Measurements from ENCODE around the gene ADGB. TPM values are rescaled to one million over a fixed set of nuclear protein-coding genes. Genes with fewer than 3 reads are reported as not detected.

Gene ADGB
- polyA plus RNA-seq, 1 donor = 0.06 TPM

DNA sequence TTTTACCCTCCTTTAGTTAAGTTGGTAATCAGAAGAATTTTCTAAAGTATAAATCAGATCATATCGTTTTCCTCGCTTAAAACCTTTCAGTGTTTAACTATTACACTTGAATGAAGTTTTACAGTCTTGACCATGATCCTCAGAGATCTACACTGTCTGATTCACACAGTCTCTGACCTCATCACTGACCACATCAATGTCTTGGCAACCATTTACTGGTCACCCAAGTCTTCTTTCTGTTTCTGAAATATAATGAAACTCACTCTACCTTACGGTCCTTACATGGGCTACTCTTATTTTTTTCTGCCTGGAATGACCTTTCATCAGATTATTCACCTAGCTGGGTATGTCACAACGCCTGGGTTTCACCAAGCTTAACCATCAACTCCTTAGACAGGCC lies 71.4 kb downstream of the ADGB start:
- Histone ChIP-seq H3K4me1 (ENCODE audit: control insufficient read depth, insufficient read depth, low read length) (no peaks in the 10 kb centered on the region), H3K36me3 (ENCODE audit: control insufficient read depth, insufficient read depth, low read length) (no peaks in the 10 kb centered on the region), H3K9me3 (ENCODE audit: control insufficient read depth, low read depth, low read length) (no peaks in the 10 kb centered on the region), H3K27ac (ENCODE audit: low read length) (no peak overlapping the region), H3K4me3 (ENCODE audit: low read length) (no peak overlapping the region), H3K27me3 (ENCODE audit: control insufficient read depth, insufficient read depth, low read length) (no peaks in the 10 kb centered on the region)
- DNase-seq = no peak
- 100% methylated on average over 3 of the region's 4 CpGs for WGBS (ENCODE audit: insufficient coverage, low lambda C conversion rate)

DNA sequence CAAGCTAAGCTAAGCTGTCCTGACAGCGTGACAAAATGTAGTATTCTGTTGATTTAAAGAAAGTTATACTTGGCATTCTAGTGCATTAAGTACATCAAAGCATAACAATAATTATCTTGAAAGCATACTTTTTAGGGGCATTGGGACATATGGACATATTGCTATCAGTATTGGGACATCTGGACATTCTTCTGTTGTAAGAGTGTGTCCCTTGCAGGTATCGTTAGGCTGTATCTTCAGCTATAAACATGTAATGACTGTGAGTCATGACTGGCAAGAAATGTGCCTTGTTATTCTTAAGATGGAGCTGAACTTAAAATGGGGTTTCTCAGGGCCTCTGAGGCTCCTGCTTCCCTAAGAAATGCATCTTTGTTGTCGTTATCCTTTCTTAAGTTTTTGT lies 74.3 kb downstream of the ADGB start:
- DNase-seq = no peak
- Histone ChIP-seq H3K4me1 (ENCODE audit: control insufficient read depth, insufficient read depth, low read length) (no peaks in the 10 kb centered on the region), H3K36me3 (ENCODE audit: control insufficient read depth, insufficient read depth, low read length) (no peaks in the 10 kb centered on the region)

DNA sequence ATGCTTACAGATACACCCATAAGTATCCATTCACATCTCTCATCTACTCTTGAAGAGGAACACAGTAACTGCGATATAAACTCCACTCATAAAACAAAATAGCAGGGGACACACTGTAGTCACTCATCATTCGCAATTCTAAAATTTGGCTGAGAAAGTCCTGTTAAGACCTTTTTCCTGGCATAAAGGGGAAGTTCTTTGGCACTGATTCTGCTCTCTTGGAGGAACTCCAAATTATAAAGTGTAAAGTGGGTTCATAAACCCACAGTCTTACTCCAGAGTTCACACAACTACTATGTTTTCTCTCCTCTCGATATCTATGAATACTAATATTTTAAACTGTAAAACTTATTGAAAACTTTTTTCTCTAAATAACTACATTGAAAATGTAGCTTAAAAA lies 80.6 kb downstream of the ADGB start:
- Histone ChIP-seq H3K27ac (ENCODE audit: low read length) (no peak overlapping the region), H3K36me3 (ENCODE audit: control insufficient read depth, insufficient read depth, low read length) (no peaks in the 10 kb centered on the region), H3K9me3 (ENCODE audit: control insufficient read depth, low read depth, low read length) (no peaks in the 10 kb centered on the region), H3K4me1 (ENCODE audit: control insufficient read depth, insufficient read depth, low read length) (no peaks in the 10 kb centered on the region), H3K27me3 (ENCODE audit: control insufficient read depth, insufficient read depth, low read length) (no peaks in the 10 kb centered on the region), H3K4me3 (ENCODE audit: low read length) (no peak overlapping the region)
- WGBS (ENCODE audit: insufficient coverage, low lambda C conversion rate) = 100% methylated on average over 1 of the region's 3 CpGs
- DNase-seq = no peak

More for the DNA sequence above, 74.3 kb downstream of the ADGB start:
- H3K4me3 ChIP-seq (ENCODE audit: low read length) = no peak overlapping the region
- no peaks in the 10 kb centered on the region for H3K27me3 ChIP-seq (ENCODE audit: control insufficient read depth, insufficient read depth, low read length)
- H3K9me3 ChIP-seq (ENCODE audit: control insufficient read depth, low read depth, low read length) = no peaks in the 10 kb centered on the region
- no peak overlapping the region for H3K27ac ChIP-seq (ENCODE audit: low read length)
- no CpG with 5 or more reads among the region's 3 CpGs for WGBS (ENCODE audit: insufficient coverage, low lambda C conversion rate)

DNA sequence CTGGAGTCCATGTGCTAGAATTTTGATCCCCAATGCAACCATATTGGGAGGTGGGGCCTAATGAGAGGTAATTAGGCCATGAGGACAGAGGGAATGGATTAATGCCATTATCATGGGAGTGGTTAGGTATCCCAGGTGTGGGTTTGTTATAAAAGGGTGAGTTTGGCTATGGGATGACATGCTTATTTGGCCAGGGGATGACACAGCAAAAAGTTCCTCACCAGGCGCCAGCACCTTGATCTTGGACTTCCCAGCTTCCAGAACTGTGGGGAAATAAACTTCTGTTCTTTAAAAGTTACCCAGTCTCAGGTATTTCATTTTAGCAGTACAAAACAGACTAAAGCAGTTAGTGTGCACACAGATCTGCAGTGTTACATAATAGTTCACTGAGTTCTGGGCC lies 84.1 kb downstream of the ADGB start:
- no CpG with 5 or more reads among the region's 1 CpG for WGBS (ENCODE audit: insufficient coverage, low lambda C conversion rate)
- H3K36me3 ChIP-seq (ENCODE audit: control insufficient read depth, insufficient read depth, low read length) = no peaks in the 10 kb centered on the region

DNA sequence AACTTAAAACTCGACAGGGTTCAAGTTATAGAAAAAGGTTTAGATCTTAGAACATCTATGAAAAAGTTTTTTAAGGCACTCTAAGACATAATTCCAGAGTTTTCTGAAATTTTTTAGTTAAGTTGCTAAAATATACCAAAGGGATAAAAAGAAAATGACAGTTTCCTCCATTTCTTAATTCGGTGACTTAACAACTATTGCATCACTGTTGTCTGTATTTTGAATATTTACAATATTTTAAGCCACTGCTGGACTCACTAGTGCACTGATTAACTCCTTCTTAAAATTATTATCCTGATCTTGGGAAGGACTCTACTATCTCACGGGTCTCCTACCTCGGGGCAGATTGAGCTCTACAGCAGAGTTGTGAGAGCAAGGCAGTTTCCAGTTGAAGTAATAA lies 91.0 kb downstream of the ADGB start:
- 100% methylated on average over 2 of the region's 4 CpGs for WGBS (ENCODE audit: insufficient coverage, low lambda C conversion rate)
- H3K4me1 ChIP-seq (ENCODE audit: control insufficient read depth, insufficient read depth, low read length) = no peaks in the 10 kb centered on the region
- H3K27ac ChIP-seq (ENCODE audit: low read length) = no peak overlapping the region
- no peak overlapping the region for H3K4me3 ChIP-seq (ENCODE audit: low read length)
- no peaks in the 10 kb centered on the region for H3K9me3 ChIP-seq (ENCODE audit: control insufficient read depth, low read depth, low read length)
- no peak for DNase-seq
- no peaks in the 10 kb centered on the region for H3K27me3 ChIP-seq (ENCODE audit: control insufficient read depth, insufficient read depth, low read length)
- no peaks in the 10 kb centered on the region for H3K36me3 ChIP-seq (ENCODE audit: control insufficient read depth, insufficient read depth, low read length)

More for the DNA sequence above, 84.1 kb downstream of the ADGB start:
- no peak for DNase-seq
- H3K4me1 ChIP-seq (ENCODE audit: control insufficient read depth, insufficient read depth, low read length) = no peaks in the 10 kb centered on the region
- H3K9me3 ChIP-seq (ENCODE audit: control insufficient read depth, low read depth, low read length) = no peaks in the 10 kb centered on the region
- H3K27ac ChIP-seq (ENCODE audit: low read length) = no peak overlapping the region
- no peaks in the 10 kb centered on the region for H3K27me3 ChIP-seq (ENCODE audit: control insufficient read depth, insufficient read depth, low read length)
- H3K4me3 ChIP-seq (ENCODE audit: low read length) = no peak overlapping the region

DNA sequence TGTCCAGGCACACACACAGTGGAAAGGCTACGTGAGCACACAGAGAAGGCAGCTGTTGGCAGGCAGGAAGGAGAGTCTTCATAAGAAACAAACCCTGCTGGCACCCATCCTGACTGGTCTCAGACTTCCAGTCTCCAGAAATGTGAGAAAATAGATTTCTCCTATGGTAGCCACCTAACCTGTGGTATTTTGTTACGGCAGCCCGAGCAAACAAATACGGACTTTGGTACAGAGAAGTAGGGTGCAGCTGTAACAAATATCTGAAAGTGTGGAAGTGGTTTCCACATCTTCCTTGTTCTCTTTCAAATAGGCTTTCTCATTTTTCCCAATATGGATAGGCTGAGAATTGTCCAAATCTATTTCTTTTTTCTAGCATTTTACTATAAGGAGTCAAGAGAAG lies 94.6 kb downstream of the ADGB start:
- H3K27me3 ChIP-seq (ENCODE audit: control insufficient read depth, insufficient read depth, low read length) = no peaks in the 10 kb centered on the region
- no peaks in the 10 kb centered on the region for H3K9me3 ChIP-seq (ENCODE audit: control insufficient read depth, low read depth, low read length)
- no peaks in the 10 kb centered on the region for H3K4me1 ChIP-seq (ENCODE audit: control insufficient read depth, insufficient read depth, low read length)
- no peak for DNase-seq
- no peak overlapping the region for H3K4me3 ChIP-seq (ENCODE audit: low read length)
- no peaks in the 10 kb centered on the region for H3K36me3 ChIP-seq (ENCODE audit: control insufficient read depth, insufficient read depth, low read length)
- no CpG with 5 or more reads among the region's 4 CpGs for WGBS (ENCODE audit: insufficient coverage, low lambda C conversion rate)
- H3K27ac ChIP-seq (ENCODE audit: low read length) = no peak overlapping the region

DNA sequence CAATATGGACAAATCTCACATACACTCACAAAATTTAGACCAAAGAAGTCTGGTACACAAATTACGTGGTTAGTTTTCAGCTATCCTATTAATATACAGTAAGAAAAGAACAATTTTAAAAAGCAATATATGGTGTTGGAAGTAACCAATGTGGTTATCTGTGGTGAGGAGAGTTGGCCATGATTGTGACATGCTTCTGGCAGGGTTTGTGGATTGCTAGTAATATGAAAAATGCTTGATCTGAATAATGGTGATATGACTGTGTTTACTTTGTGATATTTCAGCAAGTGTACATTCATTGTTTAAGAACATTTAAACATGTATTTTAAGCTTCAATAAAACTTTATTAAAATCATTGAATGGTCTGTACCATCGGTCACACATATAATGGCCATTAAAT lies 99.1 kb downstream of the ADGB start:
- Histone ChIP-seq H3K36me3 (ENCODE audit: control insufficient read depth, insufficient read depth, low read length) (no peaks in the 10 kb centered on the region), H3K27me3 (ENCODE audit: control insufficient read depth, insufficient read depth, low read length) (no peaks in the 10 kb centered on the region), H3K4me3 (ENCODE audit: low read length) (no peak overlapping the region), H3K9me3 (ENCODE audit: control insufficient read depth, low read depth, low read length) (no peaks in the 10 kb centered on the region), H3K4me1 (ENCODE audit: control insufficient read depth, insufficient read depth, low read length) (no peaks in the 10 kb centered on the region), H3K27ac (ENCODE audit: low read length) (no peak overlapping the region)
- DNase-seq = no peak
- WGBS (ENCODE audit: insufficient coverage, low lambda C conversion rate) = no CpG with 5 or more reads among the region's 2 CpGs

DNA sequence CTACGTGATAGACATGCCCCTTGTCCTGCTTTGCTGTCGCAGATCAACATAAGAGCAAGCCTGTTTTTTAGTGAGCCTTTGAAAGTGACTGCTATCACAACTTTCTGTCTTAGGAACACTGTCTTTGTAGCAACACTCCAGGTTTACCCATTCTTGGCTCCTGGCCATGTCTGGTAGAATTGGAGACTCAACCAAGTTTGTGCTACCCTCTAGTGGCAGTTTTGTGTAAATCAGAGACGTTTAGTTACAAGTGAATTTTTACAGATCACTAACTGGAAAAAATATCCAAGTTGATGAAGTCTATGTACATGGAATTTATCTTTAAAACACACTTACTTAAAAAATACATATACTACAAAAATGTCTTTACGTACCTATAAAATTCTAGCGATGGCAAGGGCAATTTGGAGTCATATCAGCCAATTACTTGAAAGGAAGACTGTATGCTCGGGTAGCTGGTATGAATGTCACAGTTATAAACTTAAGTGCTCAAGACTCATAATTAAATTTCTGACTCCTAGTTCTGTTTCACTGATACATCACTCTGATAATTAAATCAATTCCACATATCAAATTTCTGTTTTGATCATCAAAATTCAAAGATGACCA lies 101.4 kb downstream of the ADGB start:
- no peaks in the 10 kb centered on the region for H3K4me1 ChIP-seq (ENCODE audit: control insufficient read depth, insufficient read depth, low read length)
- H3K9me3 ChIP-seq (ENCODE audit: control insufficient read depth, low read depth, low read length) = no peaks in the 10 kb centered on the region
- peak; percentile 57 to 66 for DNase-seq
- H3K27me3 ChIP-seq (ENCODE audit: control insufficient read depth, insufficient read depth, low read length) = no peaks in the 10 kb centered on the region
- H3K27ac ChIP-seq (ENCODE audit: low read length) = no peak overlapping the region
- no peaks in the 10 kb centered on the region for H3K36me3 ChIP-seq (ENCODE audit: control insufficient read depth, insufficient read depth, low read length)
- H3K4me3 ChIP-seq (ENCODE audit: low read length) = no peak overlapping the region
- WGBS (ENCODE audit: insufficient coverage, low lambda C conversion rate) = 0% methylated on average over 1 of the region's 6 CpGs

DNA sequence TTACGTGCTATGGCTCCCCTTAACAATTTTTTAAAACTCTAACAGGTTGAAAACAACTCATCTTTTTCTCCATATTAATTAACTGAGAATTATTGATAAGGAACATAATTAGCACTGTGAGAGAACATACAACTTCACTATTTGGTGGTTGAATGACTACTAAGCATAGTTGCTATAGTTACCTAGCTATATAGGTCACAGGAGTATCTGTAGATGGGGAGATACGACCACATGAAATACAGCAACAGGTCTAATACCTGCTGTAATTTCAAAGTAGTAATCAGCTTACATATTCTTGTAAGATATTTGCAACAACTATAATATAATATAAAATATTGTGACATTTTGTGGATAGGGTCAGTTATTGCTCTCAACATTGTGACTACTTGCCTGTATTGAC lies 102.9 kb downstream of the ADGB start:
- 83% methylated on average over 1 of the region's 2 CpGs for WGBS (ENCODE audit: insufficient coverage, low lambda C conversion rate)
- DNase-seq = no peak
- H3K4me1 ChIP-seq (ENCODE audit: control insufficient read depth, insufficient read depth, low read length) = no peaks in the 10 kb centered on the region
- H3K4me3 ChIP-seq (ENCODE audit: low read length) = no peak overlapping the region
- no peaks in the 10 kb centered on the region for H3K9me3 ChIP-seq (ENCODE audit: control insufficient read depth, low read depth, low read length)
- no peaks in the 10 kb centered on the region for H3K36me3 ChIP-seq (ENCODE audit: control insufficient read depth, insufficient read depth, low read length)
- no peaks in the 10 kb centered on the region for H3K27me3 ChIP-seq (ENCODE audit: control insufficient read depth, insufficient read depth, low read length)
- no peak overlapping the region for H3K27ac ChIP-seq (ENCODE audit: low read length)

DNA sequence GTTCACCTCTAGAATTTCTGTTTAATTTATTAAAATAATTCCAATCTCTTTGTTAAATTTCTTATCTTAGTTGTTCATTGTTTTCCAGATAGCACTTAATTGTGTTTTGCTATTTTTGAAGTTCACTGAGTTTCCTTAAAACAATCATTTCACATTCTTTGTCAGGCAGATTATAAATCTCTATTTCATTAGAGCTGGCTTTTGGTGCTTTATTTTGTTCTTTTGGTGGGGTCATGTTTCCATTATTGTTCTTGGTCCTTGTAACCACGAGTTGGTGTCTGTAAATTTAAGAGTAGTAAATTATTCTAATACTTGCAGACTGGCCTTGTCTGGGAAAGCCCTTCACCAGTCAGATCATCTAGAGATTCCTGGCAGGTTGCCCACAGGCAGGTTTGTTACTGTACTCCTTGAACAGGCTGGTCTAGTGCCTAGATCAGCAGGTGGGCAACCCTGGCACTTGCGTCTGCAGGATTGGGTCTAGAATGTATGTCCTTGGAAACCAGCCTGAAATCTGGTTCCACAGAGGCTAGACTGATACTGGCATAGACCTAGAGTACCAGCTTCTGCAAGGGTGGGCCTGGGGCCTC lies 110.4 kb downstream of the ADGB start:
- no peak overlapping the region for H3K27ac ChIP-seq (ENCODE audit: low read length)
- 57% methylated on average over 1 of the region's 2 CpGs for WGBS (ENCODE audit: insufficient coverage, low lambda C conversion rate)
- H3K4me1 ChIP-seq (ENCODE audit: control insufficient read depth, insufficient read depth, low read length) = no peaks in the 10 kb centered on the region
- no peaks in the 10 kb centered on the region for H3K36me3 ChIP-seq (ENCODE audit: control insufficient read depth, insufficient read depth, low read length)
- H3K4me3 ChIP-seq (ENCODE audit: low read length) = no peak overlapping the region
- H3K27me3 ChIP-seq (ENCODE audit: control insufficient read depth, insufficient read depth, low read length) = no peaks in the 10 kb centered on the region
- H3K9me3 ChIP-seq (ENCODE audit: control insufficient read depth, low read depth, low read length) = no peaks in the 10 kb centered on the region
- no peak for DNase-seq

DNA sequence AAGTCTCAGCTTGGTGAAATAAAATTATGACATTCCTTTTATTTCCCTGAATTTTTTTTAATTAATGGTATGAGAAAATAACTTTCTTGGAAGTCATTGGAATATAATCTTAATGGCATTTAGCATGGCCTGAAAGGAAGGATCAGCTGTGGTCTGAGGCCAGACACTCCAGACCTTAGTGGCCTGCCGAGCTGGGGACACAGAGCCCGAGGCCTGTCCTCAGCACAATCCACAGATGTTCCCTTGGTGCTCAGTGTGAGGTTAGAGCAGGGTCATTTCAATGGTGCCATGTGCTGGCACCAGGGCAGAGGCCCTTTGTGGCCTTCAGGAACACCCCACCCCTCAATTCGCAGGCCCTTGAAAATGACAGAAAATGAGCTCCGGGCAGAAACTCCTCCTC lies 120.6 kb downstream of the ADGB start:
- H3K27me3 ChIP-seq (ENCODE audit: control insufficient read depth, insufficient read depth, low read length) = no peaks in the 10 kb centered on the region

More for the DNA sequence above, 120.6 kb downstream of the ADGB start:
- WGBS (ENCODE audit: insufficient coverage, low lambda C conversion rate) = no CpG with 5 or more reads among the region's 4 CpGs
- H3K36me3 ChIP-seq (ENCODE audit: control insufficient read depth, insufficient read depth, low read length) = no peaks in the 10 kb centered on the region
- H3K4me3 ChIP-seq (ENCODE audit: low read length) = no peak overlapping the region
- no peaks in the 10 kb centered on the region for H3K4me1 ChIP-seq (ENCODE audit: control insufficient read depth, insufficient read depth, low read length)
- no peak for DNase-seq
- no peak overlapping the region for H3K27ac ChIP-seq (ENCODE audit: low read length)
- no peaks in the 10 kb centered on the region for H3K9me3 ChIP-seq (ENCODE audit: control insufficient read depth, low read depth, low read length)
